HG02623 (cell line): ENCODE results near the gene MITF.
"Not testable (repeated sequence)": the region's sequence is repeated elsewhere in the genome, so short reads cannot be mapped to it uniquely, and the experiment has no call there.

Source experiments
- ATAC-seq: cut with Tn5 transposase; IDR thresholded peaks from one replicate; pipeline ENCODE4 v1.9.1; 2021; ENCODE audit warnings: moderate library complexity; ENCODE audit not compliant: unreplicated experiment

Gene MITF

GRCh38 chr3:69896095-69896494 is 156.8 kb downstream of the MITF start:
- ATAC-seq, result no peak

DNA sequence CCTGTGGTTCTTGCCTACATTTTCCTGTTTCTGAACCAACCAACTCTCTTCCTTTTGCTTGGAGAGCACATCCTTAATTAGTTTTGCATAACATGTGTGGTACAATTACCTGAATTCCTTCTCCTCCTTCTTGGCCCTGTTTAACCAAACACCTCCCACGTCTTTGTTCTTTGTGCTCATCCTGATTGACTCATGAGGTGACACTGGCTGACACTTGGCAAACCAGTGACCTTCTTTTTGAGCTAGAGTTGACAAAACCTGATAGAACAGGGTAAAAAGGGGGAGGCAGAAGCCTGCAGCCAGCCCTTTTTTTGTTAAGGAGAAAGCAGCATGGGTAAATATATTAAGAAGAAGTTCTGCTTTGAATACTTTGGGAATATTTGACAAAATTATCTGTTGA is 161.1 kb downstream of the MITF start:
- ATAC-seq, result no peak

DNA sequence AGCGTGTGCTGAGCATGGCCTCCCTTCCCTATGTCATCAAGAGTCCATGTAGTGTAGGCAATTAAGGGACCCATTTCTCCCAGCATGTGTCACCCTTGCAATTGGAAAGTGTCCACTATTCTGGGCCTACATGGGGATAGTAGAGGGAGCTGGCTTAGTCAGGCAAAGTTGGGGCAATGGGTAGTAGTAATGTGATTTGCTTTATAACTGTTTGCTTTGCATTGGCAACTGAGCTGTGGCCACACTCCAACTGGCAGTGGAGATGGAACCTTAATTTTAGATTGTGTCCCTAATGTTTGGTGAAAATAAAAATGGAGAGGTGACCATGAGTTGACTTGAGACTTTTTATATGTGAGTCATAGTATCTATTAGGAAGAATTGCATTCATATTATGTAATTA is 162.5 kb downstream of the MITF start:
- ATAC-seq, result no peak

GRCh38 chr3:69902386-69902785 is 163.1 kb downstream of the MITF start:
- ATAC-seq, result no peak

GRCh38 chr3:69906351-69906966 is 167.2 kb downstream of the MITF start:
- no peak for ATAC-seq

DNA sequence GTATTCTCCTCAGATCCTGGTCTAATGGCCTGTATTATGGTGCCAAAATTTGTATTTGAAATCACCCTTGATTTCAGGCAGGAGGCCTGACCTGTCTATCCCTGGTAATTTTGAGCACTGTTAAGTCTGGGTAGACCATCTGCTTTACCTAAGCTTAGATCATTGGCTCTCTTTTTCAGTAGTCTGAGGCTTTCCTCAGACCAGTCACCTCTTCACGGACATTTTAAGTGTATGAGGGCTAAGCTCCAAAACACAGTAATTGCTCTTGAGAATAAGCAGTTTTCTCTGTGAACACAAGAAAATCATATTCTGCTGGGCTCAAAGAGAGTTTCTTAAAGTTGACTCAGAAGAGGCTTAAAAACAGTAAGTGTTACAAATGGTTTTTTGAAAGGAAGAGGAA is 168.3 kb downstream of the MITF start:
- no peak for ATAC-seq

DNA sequence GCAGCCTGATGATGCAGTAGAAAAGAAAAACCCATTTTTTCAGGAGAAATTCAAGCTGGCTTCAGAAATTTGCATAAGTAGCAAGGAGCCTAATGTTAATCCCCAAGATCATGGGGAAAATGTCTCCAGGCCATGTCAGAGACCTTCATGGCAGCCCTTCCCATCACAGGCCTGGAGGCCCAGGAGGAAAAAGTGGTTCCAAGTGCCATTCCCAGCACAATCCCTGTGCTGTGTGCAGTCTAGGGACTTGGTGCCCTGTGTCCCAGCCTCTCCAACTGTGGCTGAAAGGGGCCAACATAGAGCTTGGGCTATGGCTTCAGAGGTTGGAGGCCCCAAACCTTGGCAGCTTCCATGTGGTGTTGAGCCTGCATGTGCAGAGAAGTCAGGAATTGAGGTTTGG is 170.6 kb downstream of the MITF start:
- ATAC-seq, result not testable (repeated sequence)

DNA sequence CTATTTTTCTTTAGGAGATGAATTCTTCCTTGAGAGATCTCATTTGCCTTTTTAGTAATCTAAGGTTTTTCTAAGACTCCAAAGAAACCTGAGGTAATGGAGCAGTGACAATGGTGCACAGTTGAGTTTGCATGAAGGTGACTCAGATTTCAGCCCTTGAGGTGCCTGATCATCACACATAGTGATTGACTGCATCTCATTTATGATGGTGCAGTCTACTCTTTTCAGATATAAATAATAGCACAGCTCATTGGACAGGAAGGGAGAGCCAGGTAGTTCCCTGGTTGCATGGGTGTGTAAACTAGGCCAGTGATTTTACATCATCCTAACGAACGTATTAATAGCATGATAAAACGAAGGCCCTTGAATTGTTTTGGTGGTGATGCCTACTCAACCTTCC is 174.2 kb downstream of the MITF start:
- no peak for ATAC-seq

DNA sequence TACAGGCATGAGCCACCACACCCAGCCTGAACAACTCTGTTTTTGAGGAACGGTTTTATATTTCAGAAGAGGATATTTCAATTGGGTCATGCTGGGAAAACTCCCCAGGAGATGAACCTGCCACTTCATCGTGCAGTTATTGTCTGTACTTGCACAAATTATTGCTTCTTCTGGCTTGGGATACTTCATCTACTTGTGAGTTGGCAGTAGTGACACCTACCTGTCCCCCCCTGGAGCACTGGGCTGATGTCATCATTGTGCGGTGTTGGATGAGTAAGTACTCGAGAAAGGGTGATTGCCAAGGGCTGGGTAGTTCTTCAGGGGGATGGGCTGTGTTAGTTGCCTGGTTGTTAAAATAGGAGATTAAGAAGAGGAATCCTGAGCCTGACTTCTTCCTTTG is 175.1 kb downstream of the MITF start:
- no peak for ATAC-seq

GRCh38 chr3:69915726-69916125 is 176.5 kb downstream of the MITF start:
- no peak for ATAC-seq

- ATAC-seq, result not testable (repeated sequence)
These were observed 180.7 kb downstream of the MITF start for GRCh38 chr3:69920009-69920408.

DNA sequence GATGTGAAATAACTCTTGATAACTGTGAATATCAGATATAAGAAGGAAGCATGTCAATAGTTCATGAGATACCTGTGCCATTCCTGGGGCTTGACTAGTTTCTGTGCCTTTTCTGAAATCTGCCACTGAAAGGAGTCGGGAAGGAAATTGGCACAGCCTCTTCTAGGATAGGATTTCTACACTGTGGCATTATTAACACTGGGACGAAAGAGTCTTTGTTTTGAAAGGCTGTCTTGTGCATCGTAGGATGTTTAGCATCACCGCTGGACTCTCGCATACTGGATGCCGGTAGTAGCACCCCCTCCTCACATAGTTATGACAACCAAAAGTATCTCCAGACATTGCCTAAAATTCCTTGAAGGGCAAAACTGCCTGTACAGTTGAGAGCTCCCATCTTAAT is 182.4 kb downstream of the MITF start:
- no peak for ATAC-seq

DNA sequence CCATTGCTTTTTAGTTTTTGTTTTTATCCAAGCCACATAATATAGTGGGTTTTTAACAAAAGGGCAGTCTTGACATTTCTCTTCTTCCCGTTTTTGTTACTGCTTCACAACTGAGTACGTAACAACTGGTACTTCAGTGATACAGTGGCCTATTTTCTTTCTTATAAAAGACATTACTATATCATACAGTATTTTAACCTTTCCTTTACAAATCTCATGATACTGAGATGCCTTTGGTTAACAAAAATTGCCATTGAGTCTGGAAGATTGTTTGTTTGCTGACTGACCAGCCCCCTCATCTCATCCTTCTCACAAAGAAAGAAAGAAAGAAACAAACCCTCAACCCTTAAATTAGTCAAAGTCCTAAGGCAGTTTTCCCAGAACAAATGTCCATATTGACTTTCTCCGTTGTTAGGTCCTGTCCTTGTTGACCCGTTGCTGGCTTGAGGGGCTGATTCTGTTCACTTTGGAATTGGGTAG is 183.3 kb downstream of the MITF start:
- no peak for ATAC-seq

DNA sequence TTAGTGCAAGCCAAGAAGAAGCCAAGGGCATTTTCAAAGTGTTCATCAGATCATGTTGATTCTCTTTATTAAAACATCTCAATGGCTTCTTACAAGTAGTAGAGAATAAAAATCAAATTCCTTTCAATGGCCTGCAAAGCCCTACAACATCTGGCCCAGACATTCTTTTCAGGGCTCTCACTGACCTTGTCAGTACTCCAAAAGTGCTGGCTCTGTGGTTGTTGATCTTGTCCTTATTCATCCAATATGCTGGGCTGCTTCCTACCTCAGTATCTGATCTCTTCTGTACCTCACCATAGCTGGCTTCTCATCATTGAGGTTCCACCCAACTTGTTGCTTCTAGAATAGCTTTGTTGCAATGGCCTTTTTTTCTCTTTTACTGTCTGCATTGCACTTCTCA is 186.2 kb downstream of the MITF start:
- no peak for ATAC-seq

GRCh38 chr3:69926385-69926784 is 187.1 kb downstream of the MITF start:
- no peak for ATAC-seq

GRCh38 chr3:69927571-69927970 is 188.3 kb downstream of the MITF start:
- ATAC-seq, result no peak

DNA sequence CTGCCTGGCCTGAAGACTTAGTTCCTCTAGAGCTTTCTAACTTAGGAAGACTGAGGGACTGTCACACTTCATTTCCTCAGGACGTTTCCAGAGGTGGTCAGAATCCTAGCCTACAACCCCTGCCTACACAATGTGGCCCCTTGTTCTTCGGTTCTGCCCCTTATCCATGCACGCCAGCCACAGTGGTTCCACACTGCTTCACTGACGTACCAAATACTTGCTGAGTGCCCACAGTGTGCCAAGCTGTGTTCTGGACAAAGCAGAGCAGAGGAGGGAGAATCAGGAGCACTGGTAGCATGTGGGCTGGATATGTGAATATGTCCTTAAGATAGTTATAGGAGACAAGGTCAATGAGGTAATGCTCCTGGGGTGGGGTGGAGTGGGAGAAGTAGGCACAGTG is 189.8 kb downstream of the MITF start:
- ATAC-seq, result no peak

- ATAC-seq, result no peak
These were observed 191.3 kb downstream of the MITF start for GRCh38 chr3:69930564-69930963.

- no peak for ATAC-seq
These were observed 192.8 kb downstream of the MITF start for GRCh38 chr3:69932087-69932486.

GRCh38 chr3:69932501-69932900 is 193.2 kb downstream of the MITF start:
- no peak for ATAC-seq

- ATAC-seq, result no peak
These were observed 195.1 kb downstream of the MITF start for GRCh38 chr3:69934398-69934797.

DNA sequence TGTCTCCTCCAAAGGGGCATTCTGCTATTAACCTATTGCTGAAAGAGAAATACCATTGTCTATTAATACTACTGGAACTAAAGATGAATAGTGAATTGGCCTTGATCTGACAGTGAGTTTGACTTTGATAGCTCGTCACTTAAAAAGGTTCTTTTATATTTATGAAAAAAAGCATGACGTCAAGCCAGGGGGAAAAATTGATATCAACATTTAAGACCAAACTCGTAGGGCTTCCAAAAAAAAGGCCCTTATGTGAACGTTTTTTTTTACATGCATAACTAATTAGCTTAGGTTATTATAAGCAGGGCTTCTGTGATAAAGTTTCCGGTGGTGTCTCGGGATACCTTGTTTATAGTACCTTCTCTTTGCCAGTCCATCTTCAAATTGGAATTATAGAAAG is 197.0 kb downstream of the MITF start:
- no peak for ATAC-seq

GRCh38 chr3:69938061-69938460 is 198.8 kb downstream of the MITF start:
- ATAC-seq, result no peak
